Loucy (cell line): ENCODE results near the gene TMEM225B.
"Not testable (repeated sequence)": the region's sequence is repeated elsewhere in the genome, so short reads cannot be mapped to it uniquely, and the experiment has no call there.

Experiments used
- H2AFZ ChIP-seq: fragments of 200-600 bp; sonication (generic); 2 replicates; pipeline ENCODE4 v1.6.0; 2016; ENCODE audit warnings: antibody characterized with exemption, mild to moderate bottlenecking, low read length, moderate library complexity
- H3F3A ChIP-seq: fragments of 200-600 bp; 2 replicates; pipeline ENCODE4 v1.6.0; 2016; ENCODE audit warnings: antibody characterized with exemption, low read depth, mild to moderate bottlenecking
- H3K27me3 ChIP-seq: fragments of 200-600 bp; sonication (generic); 2 replicates; pipeline ENCODE4 v1.6.1; 2014; ENCODE audit warnings: low read length, mild to moderate bottlenecking; ENCODE audit not compliant: insufficient read depth, poor library complexity, severe bottlenecking
- H3K36me3 ChIP-seq: fragments of 200-600 bp; sonication (generic); 2 replicates; pipeline ENCODE4 v1.6.1; 2016; ENCODE audit warnings: low read length; ENCODE audit not compliant: insufficient read depth
- H3K4me1 ChIP-seq: fragments of 200-600 bp; sonication (generic); 2 replicates; pipeline ENCODE4 v1.5.1; 2014; ENCODE audit warnings: low read length, mild to moderate bottlenecking; ENCODE audit not compliant: insufficient read depth, poor library complexity, severe bottlenecking
- H3K4me2 ChIP-seq: fragments of 200-600 bp; sonication (generic); 2 replicates; pipeline ENCODE4 v1.6.0; 2014; ENCODE audit warnings: antibody characterized with exemption, low read length, low read depth, mild to moderate bottlenecking; ENCODE audit not compliant: poor library complexity, severe bottlenecking
- H3K4me3 ChIP-seq: fragments of 200-600 bp; sonication (generic); 2 replicates; pipeline ENCODE4 v1.5.1; 2014; ENCODE audit warnings: low read length, mild to moderate bottlenecking, mixed read lengths; ENCODE audit not compliant: poor library complexity, severe bottlenecking
- H3K79me2 ChIP-seq: fragments of 200-600 bp; sonication (generic); 2 replicates; pipeline ENCODE4 v1.6.1; 2014; ENCODE audit warnings: low read length; ENCODE audit not compliant: insufficient read depth
- H3K9ac ChIP-seq: fragments of 200-600 bp; sonication (generic); 2 replicates; pipeline ENCODE4 v1.6.0; 2014; ENCODE audit warnings: mild to moderate bottlenecking, low read depth, low read length, moderate library complexity; ENCODE audit not compliant: poor library complexity, severe bottlenecking
- H3K9me2 ChIP-seq: fragments of 200-600 bp; sonication (generic); replicated peaks from 2 replicates; pipeline ENCODE4 v1.6.1; 2016; ENCODE audit warnings: low read depth, low read length, mixed read lengths
- H3K9me3 ChIP-seq: fragments of 200-600 bp; sonication (generic); 2 replicates; pipeline ENCODE4 v1.6.1; 2014; ENCODE audit warnings: mild to moderate bottlenecking, antibody characterized with exemption, low read length, low read depth; ENCODE audit not compliant: insufficient read depth
- H4K20me1 ChIP-seq: fragments of 200-600 bp; sonication (generic); 2 replicates; pipeline ENCODE4 v1.6.0; 2014; ENCODE audit warnings: antibody characterized with exemption, low read length, mild to moderate bottlenecking; ENCODE audit not compliant: insufficient read depth, poor library complexity, severe bottlenecking
- CTCF ChIP-seq: fragments of 200-600 bp; sonication (generic); conservative IDR thresholded peaks from 2 replicates; pipeline ENCODE4 v1.5.1; 2014; ENCODE audit warnings: mild to moderate bottlenecking, antibody characterized with exemption, low read length
- EZH2phosphoT487 ChIP-seq: fragments of 200-600 bp; IDR thresholded peaks from 2 replicates; pipeline ENCODE4 v1.6.1; 2018; ENCODE audit warnings: antibody characterized with exemption, mild to moderate bottlenecking, moderate library complexity, borderline replicate concordance

Gene TMEM225B

GRCh38 chr7:99562114-99562784 lies 35.8 kb upstream of the TMEM225B start:
- Histone ChIP-seq H3K9me3 (no peaks in the 10 kb centered on the region), H3K9me2 (no peaks in the 10 kb centered on the region), H3K27me3 (peaks cover 6% of the 10 kb centered on the region), H3K9ac (peak overlapping the region; percentile 18), H2AFZ (no peak overlapping the region), H3K4me2 (peak overlapping the region; percentile 87), H3K79me2 (peaks cover 67% of the 10 kb centered on the region), H3K36me3 (peaks cover 46% of the 10 kb centered on the region; the same call in 1 of the 2 replicates), H3K4me3 (no peak overlapping the region), H4K20me1 (peaks cover 43% of the 10 kb centered on the region), H3F3A (no peaks in the 10 kb centered on the region), H3K4me1 (peaks cover 34% of the 10 kb centered on the region)
- no peak for TF ChIP-seq EZH2phosphoT487
- TF ChIP-seq CTCF, result no peak

GRCh38 chr7:99562832-99563231 lies 35.2 kb upstream of the TMEM225B start:
- H3K79me2 ChIP-seq, result peaks cover 61% of the 10 kb centered on the region

GRCh38 chr7:99563650-99564049 lies 34.4 kb upstream of the TMEM225B start:
- no peak overlapping the region for H3K4me3 ChIP-seq
- H3F3A ChIP-seq, result no peaks in the 10 kb centered on the region
- peaks cover 54% of the 10 kb centered on the region for H3K79me2 ChIP-seq
- peaks cover 39% of the 10 kb centered on the region for H4K20me1 ChIP-seq
- H3K9me2 ChIP-seq, result no peaks in the 10 kb centered on the region
- TF ChIP-seq EZH2phosphoT487 (no peak), CTCF (no peak)
- H3K4me2 ChIP-seq, result no peak overlapping the region
- H3K9me3 ChIP-seq, result no peaks in the 10 kb centered on the region
- no peak overlapping the region for H2AFZ ChIP-seq
- peaks cover 46% of the 10 kb centered on the region; the same call in 1 of the 2 replicates for H3K36me3 ChIP-seq
- H3K4me1 ChIP-seq, result peaks cover 25% of the 10 kb centered on the region
- peaks cover 5% of the 10 kb centered on the region for H3K27me3 ChIP-seq
- H3K9ac ChIP-seq, result no peak overlapping the region

More at GRCh38 chr7:99562832-99563231, 35.2 kb upstream of the TMEM225B start:
- Histone ChIP-seq H3K27me3 (peaks cover 6% of the 10 kb centered on the region), H3K4me2 (peak overlapping the region; percentile 87), H3K4me1 (peaks cover 28% of the 10 kb centered on the region), H3K4me3 (no peak overlapping the region), H3K36me3 (peaks cover 46% of the 10 kb centered on the region; the same call in 1 of the 2 replicates), H2AFZ (no peak overlapping the region), H3K9ac (peak overlapping the region; percentile 18), H3K9me3 (no peaks in the 10 kb centered on the region), H4K20me1 (peaks cover 39% of the 10 kb centered on the region), H3K9me2 (no peaks in the 10 kb centered on the region), H3F3A (no peaks in the 10 kb centered on the region)
- TF ChIP-seq EZH2phosphoT487, result no peak
- no peak for TF ChIP-seq CTCF

- not testable (repeated sequence) for H3K4me1 ChIP-seq, H3F3A ChIP-seq, H3K4me3 ChIP-seq, H3K4me2 ChIP-seq, H3K27me3 ChIP-seq, H3K9me3 ChIP-seq, H2AFZ ChIP-seq, H3K9ac ChIP-seq, H3K79me2 ChIP-seq, H3K9me2 ChIP-seq, H4K20me1 ChIP-seq
- peaks cover 39% of the 10 kb centered on the region; the same call in 1 of the 2 replicates for H3K36me3 ChIP-seq
Observed at GRCh38 chr7:99568770-99569169, 29.3 kb upstream of the TMEM225B start.
